Stomach (tissue), 4 donors: Measurements from ENCODE around the gene SLC16A10.

ENCODE experiments used
- POLR2A ChIP-seq, 4 donors: fragments of 450-650 bp; IDR thresholded peaks; one replicate each; pipeline ENCODE4 v1.6.1; 2016; ENCODE audit warnings: antibody characterized with exemption in 4 of 4, control low read depth in 2 of 4, mild to moderate bottlenecking in 1 of 4, moderate library complexity in 1 of 4
- POLR2AphosphoS5 ChIP-seq, 3 donors: sonication (generic); formaldehyde crosslinking; IDR thresholded peaks; one replicate each; pipeline ENCODE4 v1.6.1; 2016; ENCODE audit warnings: antibody characterized with exemption in 3 of 3

GRCh38 chr6:111171577-111172400, 84.5 kb downstream of the SLC16A10 start:
- TF ChIP-seq POLR2A (IDR thresholded peaks at IDR 0.05) (no peak), POLR2AphosphoS5 (IDR thresholded peaks at IDR 0.05) (no peak)
